Measurements from ENCODE around the gene HTRA1.

HTRA1 gene

DNA sequence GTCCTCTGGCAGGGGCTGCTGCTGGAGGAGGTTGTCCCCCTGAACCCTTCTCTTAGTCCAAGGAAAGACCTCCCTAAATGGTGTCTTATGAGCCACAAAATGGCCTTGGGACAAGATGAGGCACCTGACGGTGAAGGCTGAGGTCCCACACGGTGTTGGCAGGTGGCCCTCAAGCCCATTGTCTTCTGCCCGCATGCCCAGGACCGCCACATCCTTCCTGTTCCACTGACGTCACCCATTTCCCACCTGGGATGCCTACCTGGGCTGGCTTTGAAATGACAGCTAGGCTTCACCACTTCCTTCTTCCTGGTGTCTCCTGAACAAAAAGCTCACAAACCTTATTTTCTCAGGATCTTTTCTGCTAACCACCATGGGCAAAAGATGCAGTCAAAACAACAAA, 97.1 kb downstream of the HTRA1 start:
- peak in 1 of 6 experiments; percentile 3 for DNase-seq

- no peak for DNase-seq
Observed at GRCh38 chr10:122559228-122559627, 97.9 kb downstream of the HTRA1 start.

DNA sequence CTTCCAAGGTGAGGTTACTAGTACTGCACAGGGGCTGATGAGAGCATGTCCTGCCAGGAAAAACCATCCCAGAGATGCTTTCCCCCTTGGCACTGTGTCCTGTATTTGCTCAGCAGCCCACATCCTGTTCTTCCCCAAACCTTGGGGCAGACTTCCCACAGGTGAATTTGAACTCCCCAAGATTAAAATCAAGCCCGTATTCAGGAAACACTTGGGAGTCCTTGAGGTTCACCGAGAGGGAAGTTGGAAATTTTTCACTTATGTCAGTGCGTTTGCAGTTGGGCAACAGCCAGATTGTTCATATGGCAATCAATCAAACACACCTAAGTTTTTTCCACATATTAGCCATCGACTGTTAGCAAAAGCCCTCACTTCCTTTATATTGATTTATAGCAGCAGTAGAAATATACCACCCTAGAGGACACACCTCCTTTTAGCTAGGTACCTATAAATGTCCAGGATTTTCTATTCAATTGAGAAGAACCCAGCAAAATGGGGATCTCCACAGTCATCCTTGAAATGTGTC, 99.0 kb downstream of the HTRA1 start, which contains the start of gene DMBT1:
TSS of gene DMBT1 (plus strand) at position 476 of the 526 bp plus-strand sequence. CDS start at position 493, 17 bp downstream.
- no peak for DNase-seq

DNA sequence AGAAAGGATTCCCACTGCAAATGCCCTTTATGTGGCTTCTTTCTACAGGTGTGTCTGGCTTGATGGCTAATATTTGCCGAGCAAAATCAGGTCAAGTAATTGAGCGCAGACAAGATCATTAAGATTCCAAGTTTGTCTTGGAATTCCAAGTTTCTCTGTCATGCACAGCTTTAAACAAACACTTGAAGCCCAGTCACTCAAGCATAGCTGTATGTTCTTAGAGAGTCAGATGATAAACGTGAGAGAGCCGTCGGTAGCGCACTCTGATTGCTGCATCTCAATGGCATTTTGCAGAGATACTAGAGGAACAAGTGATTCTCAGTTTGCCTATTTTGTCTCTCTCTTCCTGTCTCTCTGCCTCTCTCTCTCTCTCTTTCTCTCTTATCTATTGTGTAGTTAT, 99.9 kb downstream of the HTRA1 start:
- no peak for DNase-seq

GRCh38 chr10:122561792-122562191, 100.4 kb downstream of the HTRA1 start:
- no peak for DNase-seq
